LNCAP (cell line): ENCODE results near the gene BARHL1.

Source experiments
- TF ChIP-seq, protein P1 (sequence below): fragments of 450-650 bp; IDR thresholded peaks from 2 replicates; pipeline ENCODE4 v1.5.1; 2017; ENCODE audit warnings: mild to moderate bottlenecking

The BARHL1 gene

DNA sequence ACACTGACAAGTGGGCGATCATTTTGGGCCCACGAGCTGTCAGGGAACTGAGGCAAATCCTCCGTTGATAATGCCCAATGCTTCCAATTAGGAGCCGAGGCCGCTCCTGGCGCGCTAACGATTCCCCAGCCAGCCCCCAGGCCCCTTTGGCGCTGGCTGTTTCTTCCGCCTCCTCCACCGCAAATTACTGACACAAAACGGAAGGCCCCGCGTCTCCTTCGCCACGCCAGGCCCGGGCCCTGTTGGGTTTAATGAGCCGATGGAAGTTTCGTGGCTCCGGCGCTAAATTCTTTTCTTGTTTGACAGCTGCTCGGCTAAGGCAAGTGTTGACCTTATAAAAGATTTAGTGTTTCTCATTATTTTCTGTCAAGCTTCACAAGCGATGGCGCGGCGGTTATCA lies 25.7 kb upstream of the BARHL1 start:
- TF ChIP-seq, protein P1, sequence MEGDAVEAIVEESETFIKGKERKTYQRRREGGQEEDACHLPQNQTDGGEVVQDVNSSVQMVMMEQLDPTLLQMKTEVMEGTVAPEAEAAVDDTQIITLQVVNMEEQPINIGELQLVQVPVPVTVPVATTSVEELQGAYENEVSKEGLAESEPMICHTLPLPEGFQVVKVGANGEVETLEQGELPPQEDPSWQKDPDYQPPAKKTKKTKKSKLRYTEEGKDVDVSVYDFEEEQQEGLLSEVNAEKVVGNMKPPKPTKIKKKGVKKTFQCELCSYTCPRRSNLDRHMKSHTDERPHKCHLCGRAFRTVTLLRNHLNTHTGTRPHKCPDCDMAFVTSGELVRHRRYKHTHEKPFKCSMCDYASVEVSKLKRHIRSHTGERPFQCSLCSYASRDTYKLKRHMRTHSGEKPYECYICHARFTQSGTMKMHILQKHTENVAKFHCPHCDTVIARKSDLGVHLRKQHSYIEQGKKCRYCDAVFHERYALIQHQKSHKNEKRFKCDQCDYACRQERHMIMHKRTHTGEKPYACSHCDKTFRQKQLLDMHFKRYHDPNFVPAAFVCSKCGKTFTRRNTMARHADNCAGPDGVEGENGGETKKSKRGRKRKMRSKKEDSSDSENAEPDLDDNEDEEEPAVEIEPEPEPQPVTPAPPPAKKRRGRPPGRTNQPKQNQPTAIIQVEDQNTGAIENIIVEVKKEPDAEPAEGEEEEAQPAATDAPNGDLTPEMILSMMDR = no peak

DNA sequence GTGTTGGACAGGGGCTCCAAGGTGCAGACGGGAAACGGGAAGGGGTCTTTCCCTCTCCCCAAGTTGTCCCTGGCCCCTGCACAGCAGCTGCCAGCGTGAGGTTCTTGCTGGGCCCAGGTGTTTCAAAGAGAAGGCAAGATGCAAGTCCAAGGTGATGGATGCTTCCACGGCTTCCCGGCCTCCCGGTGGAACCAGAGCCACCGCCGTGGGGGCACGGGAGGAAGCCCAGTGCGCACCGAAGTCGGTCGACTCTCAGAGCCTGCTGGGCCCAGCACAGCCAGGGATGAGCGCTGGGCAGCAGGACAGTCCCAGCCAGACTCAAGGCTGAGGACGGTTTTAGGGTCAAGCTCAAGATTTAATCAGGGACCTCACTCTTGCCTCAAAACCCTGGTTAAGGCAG lies 25.2 kb upstream of the BARHL1 start:
- TF ChIP-seq, protein P1 = no peak

DNA sequence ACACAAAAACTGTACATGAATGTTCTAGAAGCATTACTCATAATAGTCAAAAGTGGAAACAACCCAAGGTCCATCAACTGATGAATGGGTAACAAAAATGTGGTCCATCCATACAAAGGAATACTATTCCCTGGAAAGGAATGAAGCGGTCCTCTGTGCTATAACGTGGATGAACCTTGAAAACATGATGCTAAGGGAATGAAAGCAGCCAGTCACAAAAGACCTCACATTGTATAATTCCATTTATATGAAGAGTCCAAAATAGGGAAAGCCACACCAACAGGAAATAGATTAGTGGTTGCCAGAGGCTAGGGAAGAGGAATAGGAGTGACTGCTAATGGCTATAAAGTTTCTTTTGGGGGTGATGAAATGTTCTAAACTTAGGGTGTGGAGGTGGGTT lies 22.7 kb upstream of the BARHL1 start:
- TF ChIP-seq, protein P1 = no peak

DNA sequence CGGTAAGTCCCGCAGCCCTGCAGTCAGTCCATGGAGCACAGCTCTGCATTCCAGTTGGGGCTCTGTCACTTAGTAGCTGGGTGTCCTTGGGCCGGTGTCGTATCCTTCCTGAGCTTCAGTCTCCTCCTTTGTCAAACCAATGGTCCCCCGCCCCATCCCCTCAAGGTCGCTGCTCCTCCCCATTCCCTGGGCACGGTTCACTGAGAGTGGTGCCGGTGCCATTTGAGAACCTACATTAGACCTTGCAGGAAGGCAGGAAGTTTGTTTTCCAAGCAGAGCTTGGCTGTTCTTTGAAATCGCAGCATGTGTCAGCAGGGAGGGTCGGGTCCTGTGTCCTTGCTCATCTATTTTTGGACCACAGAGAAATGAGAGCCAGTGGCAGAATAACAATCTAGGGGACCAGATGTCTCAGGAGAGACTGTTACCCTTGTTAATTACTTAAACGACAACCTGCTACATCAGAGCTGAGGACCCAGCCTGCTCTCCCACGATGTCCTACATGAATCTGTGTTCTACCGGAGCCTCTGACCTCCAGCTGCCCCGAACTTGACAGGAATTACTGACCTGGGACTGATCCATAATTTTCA lies 21.7 kb upstream of the BARHL1 start:
- TF ChIP-seq, protein P1 = no peak

DNA sequence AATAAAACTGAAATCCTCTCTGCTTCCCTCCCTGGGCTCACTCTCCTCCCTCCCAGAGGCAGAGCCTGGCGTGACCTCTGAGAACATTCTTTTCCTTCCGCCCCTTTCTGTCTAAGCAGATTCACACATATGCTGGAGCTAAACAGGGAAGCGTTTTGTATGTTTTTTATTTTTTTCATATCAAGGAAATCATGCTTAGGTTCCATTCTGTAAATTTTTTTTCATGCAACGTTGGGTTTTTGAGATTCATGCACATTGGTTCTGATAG lies 20.2 kb upstream of the BARHL1 start:
- TF ChIP-seq, protein P1 = no peak

DNA sequence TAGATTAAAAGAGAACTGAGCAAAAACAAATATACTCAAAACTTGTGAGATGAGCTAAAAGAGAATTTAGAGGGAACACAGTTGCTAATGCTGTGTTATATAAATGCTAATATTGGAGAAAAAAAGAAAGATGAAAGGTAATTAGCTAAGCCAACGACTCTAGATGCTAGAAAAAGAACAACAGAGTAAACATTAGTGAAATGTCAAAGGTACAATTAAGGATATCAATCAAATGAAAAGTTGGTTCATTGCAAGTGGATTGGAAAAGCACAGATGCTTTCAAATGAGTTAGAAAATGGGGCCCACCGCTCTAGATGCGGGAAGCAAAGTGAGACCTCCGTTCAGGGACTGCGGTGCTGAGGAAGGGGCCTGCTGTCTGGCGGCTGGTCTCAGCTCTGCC lies 17.9 kb upstream of the BARHL1 start:
- TF ChIP-seq, protein P1 = no peak

DNA sequence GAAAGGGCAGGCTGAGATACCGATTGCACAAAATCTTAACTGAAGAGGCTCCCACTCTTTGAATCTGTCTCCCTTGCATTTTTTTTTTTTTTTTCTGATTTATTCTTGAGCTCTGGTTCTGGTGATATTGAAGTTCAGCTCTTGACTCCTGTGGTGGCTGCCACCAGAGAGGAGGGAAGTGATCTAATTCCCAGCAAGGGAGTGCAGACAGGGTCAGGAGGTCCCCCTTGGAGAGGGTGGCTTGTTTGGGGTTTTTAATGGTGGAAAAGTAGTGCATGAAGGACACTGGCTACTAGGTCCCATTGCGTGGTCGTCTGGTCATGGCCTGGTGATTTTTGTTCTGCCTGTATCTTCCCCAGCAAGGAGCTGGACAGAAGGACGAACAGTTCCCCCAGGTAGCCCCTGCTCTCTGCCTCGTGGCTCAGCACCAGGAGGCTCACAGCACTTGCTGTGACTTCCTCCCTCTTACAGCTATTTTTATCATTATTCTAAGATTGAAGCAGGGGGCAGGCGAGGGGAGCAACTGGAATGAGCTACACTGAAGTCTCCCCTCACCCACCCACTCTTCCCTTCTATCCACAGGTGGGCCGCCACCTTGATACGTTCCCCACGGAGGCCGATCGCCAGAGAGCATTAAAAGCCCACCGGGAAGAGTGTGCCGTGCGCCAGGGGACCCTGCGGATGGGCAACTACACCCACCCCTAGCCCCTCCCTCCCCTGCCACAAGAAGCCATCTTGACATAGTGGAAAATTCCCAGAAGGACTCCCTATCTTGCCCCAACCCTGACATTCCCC lies 10.4 kb upstream of the BARHL1 start:
- TF ChIP-seq, protein P1 = no peak
